GM12892 (cell line): Measurements from ENCODE around the gene NT5C2.

ENCODE experiments used
- POLR2A ChIP-seq: IDR thresholded peaks from 2 replicates; pipeline ENCODE4 v1.6.1; 2011; ENCODE audit warnings: low read depth, low read length, control low read depth
- POLR2AphosphoS5 ChIP-seq: IDR thresholded peaks from 2 replicates; pipeline ENCODE4 v1.6.1; 2011; ENCODE audit warnings: low read depth, low read length, control low read depth
- TAF1 ChIP-seq: IDR thresholded peaks from 2 replicates; pipeline ENCODE4 v1.6.1; 2011; ENCODE audit warnings: low read depth, mild to moderate bottlenecking, control low read depth, low read length, borderline replicate concordance

DNA sequence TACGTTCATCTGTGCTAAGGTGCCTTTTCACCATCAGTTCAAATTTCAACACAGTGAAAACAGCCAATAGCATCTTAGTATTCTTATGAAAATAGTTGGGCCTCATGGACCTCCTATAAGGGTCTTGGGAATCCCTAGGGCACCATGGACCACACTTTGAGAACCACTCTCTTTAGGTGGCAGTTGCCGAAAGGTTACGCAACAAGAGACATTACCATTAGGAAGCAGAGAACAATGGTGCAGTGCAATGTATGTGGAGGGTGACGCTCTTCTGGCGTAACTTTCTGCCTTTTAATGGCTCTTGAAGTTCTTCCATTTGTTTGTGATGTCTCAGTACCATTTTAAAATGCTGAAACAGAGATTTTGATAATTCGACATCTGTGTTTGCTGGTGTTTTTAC is 143.8 kb downstream of the NT5C2 start:
- no peak for TF ChIP-seq POLR2A
- TF ChIP-seq POLR2AphosphoS5, result no peak
- TF ChIP-seq TAF1, result no peak
